H1 (cell line): Measurements from ENCODE around the gene NEDD1. TPM values are rescaled to one million over a fixed set of nuclear protein-coding genes. Genes with fewer than 3 reads are reported as not detected.

Source experiments
- EP300 ChIP-seq, 2 experiments: IDR thresholded peaks; 1 replicate in 1 of 2; 2 replicates in 1 of 2; pipeline ENCODE4 v1.6.1; 2011 to 2012; ENCODE audit warnings: low read depth in 2 of 2, low read length in 2 of 2, mild to moderate bottlenecking in 2 of 2, borderline replicate concordance in 1 of 2, inconsistent platforms in 1 of 2, moderate library complexity in 1 of 2
- HDAC6 ChIP-seq: IDR thresholded peaks from one replicate; pipeline ENCODE4 v1.7.1; 2012; ENCODE audit warnings: low read depth, mild to moderate bottlenecking, inconsistent platforms, low read length, moderate library complexity
- JUN ChIP-seq: IDR thresholded peaks from 2 replicates; pipeline ENCODE4 v1.6.1; 2011; ENCODE audit warnings: low read depth, mild to moderate bottlenecking, improper control_type of control experiment, low read length
- JUND ChIP-seq: IDR thresholded peaks from 2 replicates; pipeline ENCODE4 v1.6.1; 2011; ENCODE audit warnings: mild to moderate bottlenecking, improper control_type of control experiment, low read length
- KDM5A ChIP-seq: fragments of 200-600 bp; IDR thresholded peaks from 2 replicates; pipeline ENCODE4 v1.7.1; 2012; ENCODE audit warnings: mild to moderate bottlenecking, low read length, inconsistent platforms, mixed read lengths
- POLR2AphosphoS5 ChIP-seq: IDR thresholded peaks from 2 replicates; pipeline ENCODE4 v1.6.1; 2011; ENCODE audit warnings: low read depth, low read length
- RFX5 ChIP-seq: IDR thresholded peaks from 2 replicates; pipeline ENCODE4 v1.6.1; 2011; ENCODE audit warnings: low read depth, low read length, improper control_type of control experiment, borderline replicate concordance
- polyA plus RNA-seq, 7 experiments: library from polyadenylated mRNA; depleted of rRNA in 3 of 7; stranded (reverse) in 5 of 7; unstranded in 2 of 7; fragments of >200 nt in 5 of 7; fragments of 200-250 nt in 2 of 7; gene quantifications; 1 replicate in 5 of 7; 2 replicates in 1 of 7; 4 replicates in 1 of 7; pipeline versions ENCODE4 v1.2.1 to v1.2.3, GENCODE V29; 2011 to 2013; ENCODE audit warnings: missing spikeins in 2 of 7, mixed read lengths in 2 of 7
- total RNA-seq: library from RNA; stranded (reverse); fragmentation: NEBNext Ultra II Directional; extraction: Animal tissue kit (Norgen Biotek cat#: 25700); gene quantifications from 2 replicates; pipeline ENCODE4 v1.2.1, GENCODE V29; 2021

Gene NEDD1
- total and polyA plus RNA-seq, 2 of the 8 experiments (the other 6 are each of a cell fraction or from before 2014, with no cell fraction given), result 9.0 to 26.6 TPM

GRCh38 chr12:96994900-96995299 is 87.8 kb downstream of the NEDD1 start (continued):
- TF ChIP-seq JUND (no peak), RFX5 (no peak), JUN (no peak), KDM5A (no peak), POLR2AphosphoS5 (no peak), HDAC6 (no peak), EP300 (IDR thresholded peaks at IDR 0.05; ENCODE audit: borderline replicate concordance in 1 of 2, low read depth in 2 of 2, low read length in 2 of 2) (no peak)
